Upper lobe of left lung (tissue), 6 donors: ENCODE measurements around the gene C5orf63. TPM values are rescaled to one million over a fixed set of nuclear protein-coding genes. Genes with fewer than 3 reads are reported as not detected.
A peak's percentile ranks its signal among the peaks of the same experiment; 100 is the strongest.
"Not testable (repeated sequence)": the region's sequence is repeated elsewhere in the genome, so short reads cannot be mapped to it uniquely, and the experiment has no call there.

Experiments used
- ATAC-seq, 2 donors: fragments of 200-7000 bp; cut with Tn5 transposase; one replicate each; pipeline ENCODE4 v1.9.1; 2022; ENCODE audit warnings: mild to moderate bottlenecking in 2 of 2, moderate library complexity in 2 of 2; ENCODE audit not compliant: low FRiP score in 2 of 2
- DNase-seq, 2 donors: peaks; one replicate each; pipeline ENCODE4 v3.0.0-alpha.2; 2019 to 2020
- H3K27ac ChIP-seq, 4 donors: fragments of 200-600 bp; sonication (generic); one replicate each; pipeline ENCODE4 v1.5.1; 2016 to 2019
- H3K27me3 ChIP-seq, 4 donors: fragments of 200-600 bp; sonication (generic); one replicate each; pipeline ENCODE4 v1.5.1; 2017 to 2019
- H3K36me3 ChIP-seq, 4 donors: fragments of 200-600 bp; sonication (generic); one replicate each; pipeline ENCODE4 v1.5.1; 2016 to 2019
- H3K4me1 ChIP-seq, 4 donors: fragments of 200-600 bp; sonication (generic); one replicate each; pipeline ENCODE4 v1.5.1; 2018 to 2019
- H3K4me3 ChIP-seq, 4 donors: fragments of 200-600 bp; sonication (generic); one replicate each; pipeline ENCODE4 v1.5.1; 2017 to 2019; ENCODE audit warnings: mild to moderate bottlenecking in 2 of 4, moderate library complexity in 1 of 4
- H3K9me3 ChIP-seq, 4 donors: fragments of 200-600 bp; sonication (generic); one replicate each; pipeline ENCODE4 v1.5.1; 2018 to 2019
- CTCF ChIP-seq, 6 experiments: fragments of 450-650 bp in 4 of 6; fragments of 200-600 bp in 2 of 6; sonication (generic) in 2 of 6; IDR thresholded peaks; one replicate each; pipeline ENCODE4 v1.5.1; 2016 to 2019; ENCODE audit warnings: antibody characterized with exemption in 6 of 6
- EP300 ChIP-seq, 4 donors: sonication (generic); formaldehyde crosslinking; IDR thresholded peaks; one replicate each; pipeline ENCODE4 v1.5.1; 2017; ENCODE audit warnings: antibody characterized with exemption in 4 of 4, control low read depth in 2 of 4
- POLR2A ChIP-seq, 4 donors: fragments of 450-650 bp; IDR thresholded peaks; one replicate each; pipeline ENCODE4 v1.5.1; 2016 to 2017; ENCODE audit warnings: antibody characterized with exemption in 4 of 4, mild to moderate bottlenecking in 2 of 4
- POLR2AphosphoS5 ChIP-seq, 2 donors: sonication (generic); formaldehyde crosslinking; IDR thresholded peaks; one replicate each; pipeline ENCODE4 v1.5.1; 2017; ENCODE audit warnings: antibody characterized with exemption in 2 of 2
- WGBS, 2 donors: methylation state at CpG; one replicate each; pipeline ENCODE4 v1.1.5; 2017 to 2018; 5-methylcytosine and 5-hydroxymethylcytosine counted together
- total RNA-seq, 6 donors: library from RNA; depleted of rRNA in 4 of 6; stranded (reverse); fragments of >200 nt in 4 of 6; gene quantifications; one replicate each; pipeline versions ENCODE4 v1.1.0 to v1.2.1, GENCODE V29; 2016 to 2021
- donor health status: DM: no; HTN: no; CAD: no; lungs with moderate emphysema.
- donor health status: DM: no; HTN: yes; CAD: no; lungs with severe emphysema.

Gene C5orf63
- total RNA-seq, 6 donors from 2014 or later = 1.9 to 13.6 (median 6.1) TPM

- Histone ChIP-seq H3K9me3 (no peaks in the 10 kb centered on the region), H3K27ac (no peak overlapping the region), H3K27me3 (no peaks in the 10 kb centered on the region), H3K4me3 (no peak overlapping the region), H3K36me3 (no peaks in the 10 kb centered on the region), H3K4me1 (no peaks in the 10 kb centered on the region)
- TF ChIP-seq POLR2AphosphoS5 (IDR thresholded peaks at IDR 0.05) (no peak), CTCF (IDR thresholded peaks at IDR 0.05) (no peak)
- ATAC-seq (peak in 1 of 2 donors; percentile 41), DNase-seq (no peak)
- 25 to 65% methylated on average over 1 of the region's 1 CpG for WGBS, 2 donors
These were observed 12.8 kb downstream of the C5orf63 start for GRCh38 chr5:127060470-127060985.

GRCh38 chr5:127056896-127057295 is 16.4 kb downstream of the C5orf63 start:
- 57 to 69% methylated on average over 2 of the region's 2 CpGs for WGBS, 2 donors
- Histone ChIP-seq H3K4me1 (no peaks in the 10 kb centered on the region), H3K36me3 (no peaks in the 10 kb centered on the region), H3K27me3 (no peaks in the 10 kb centered on the region), H3K27ac (no peak overlapping the region), H3K9me3 (no peaks in the 10 kb centered on the region), H3K4me3 (no peak overlapping the region)
- TF ChIP-seq POLR2AphosphoS5 (IDR thresholded peaks at IDR 0.05) (no peak), CTCF (IDR thresholded peaks at IDR 0.05) (no peak), EP300 (IDR thresholded peaks at IDR 0.05) (no peak), POLR2A (IDR thresholded peaks at IDR 0.05) (no peak)
- DNase-seq = no peak
- ATAC-seq = no peak

GRCh38 chr5:127055880-127056653 is 17.2 kb downstream of the C5orf63 start:
- WGBS, 2 donors = 87 to 96% methylated on average over 3 of the region's 3 CpGs
- Histone ChIP-seq H3K36me3 (no peaks in the 10 kb centered on the region), H3K4me3 (no peak overlapping the region), H3K27me3 (no peaks in the 10 kb centered on the region), H3K4me1 (no peaks in the 10 kb centered on the region), H3K27ac (no peak overlapping the region), H3K9me3 (no peaks in the 10 kb centered on the region)
- no peak for DNase-seq
- TF ChIP-seq POLR2A (IDR thresholded peaks at IDR 0.05) (no peak), EP300 (IDR thresholded peaks at IDR 0.05) (no peak), CTCF (IDR thresholded peaks at IDR 0.05) (no peak), POLR2AphosphoS5 (IDR thresholded peaks at IDR 0.05) (no peak)
- no peak for ATAC-seq

GRCh38 chr5:127053551-127053950 is 19.8 kb downstream of the C5orf63 start:
- not testable (repeated sequence) for H3K36me3 ChIP-seq, DNase-seq
- WGBS, 2 donors = 98 to 100% methylated on average over 6 of the region's 6 CpGs

GRCh38 chr5:127053049-127053448 is 20.3 kb downstream of the C5orf63 start:
- no peak for ATAC-seq
- DNase-seq = no peak
- H3K27ac ChIP-seq = no peak overlapping the region
- WGBS, 2 donors = 67 to 73% methylated on average over 3 of the region's 3 CpGs
- H3K9me3 ChIP-seq = no peaks in the 10 kb centered on the region
- H3K4me3 ChIP-seq = no peak overlapping the region
- H3K27me3 ChIP-seq = no peaks in the 10 kb centered on the region
- H3K36me3 ChIP-seq = no peaks in the 10 kb centered on the region
- no peaks in the 10 kb centered on the region for H3K4me1 ChIP-seq
- no peak for TF ChIP-seq POLR2A (IDR thresholded peaks at IDR 0.05)
- no peak for TF ChIP-seq CTCF (IDR thresholded peaks at IDR 0.05)

More at GRCh38 chr5:127053551-127053950, 19.8 kb downstream of the C5orf63 start:
- not testable (repeated sequence) for H3K4me1 ChIP-seq, H3K4me3 ChIP-seq, H3K27me3 ChIP-seq, H3K27ac ChIP-seq, H3K9me3 ChIP-seq, ATAC-seq
